Epithelial cell of esophagus (primary cell): Measurements from ENCODE around the gene WDR81.

Source experiments
- DNase-seq: peaks from one replicate; pipeline ENCODE4 v3.0.0; 2010; ENCODE audit warnings: low read depth
- H3K4me3 ChIP-seq: 2 replicates; pipeline ENCODE4 v1.5.1; 2011; ENCODE audit warnings: mild to moderate bottlenecking, low read length, control low read depth
- CTCF ChIP-seq: IDR thresholded peaks from 2 replicates; pipeline ENCODE4 v1.5.1; 2011; ENCODE audit warnings: low read depth, mild to moderate bottlenecking, low read length, control low read depth, inconsistent platforms; ENCODE audit not compliant: insufficient read depth; ENCODE audit errors: missing control alignments

The WDR81 gene

GRCh38 chr17:1713878-1714426 lies 10.6 kb upstream of the WDR81 start:
- DNase-seq: peak; percentile 64
- peak; percentile 75 for TF ChIP-seq CTCF
- H3K4me3 ChIP-seq: peak overlapping the region; percentile 82

GRCh38 chr17:1714427-1714979 lies 10.0 kb upstream of the WDR81 start:
- peak overlapping the region; percentile 82 for H3K4me3 ChIP-seq
- no peak for TF ChIP-seq CTCF
- peak; percentile 94 for DNase-seq

- no peak for TF ChIP-seq CTCF
- H3K4me3 ChIP-seq: peak overlapping the region; percentile 82
- peak; percentile 91 for DNase-seq
Measured at GRCh38 chr17:1714980-1715802, 9.3 kb upstream of the WDR81 start.

- TF ChIP-seq CTCF: no peak
- DNase-seq: no peak
- peak overlapping the region; percentile 82 for H3K4me3 ChIP-seq
Measured at GRCh38 chr17:1715803-1716075, 8.8 kb upstream of the WDR81 start.

- peak; percentile 100 for DNase-seq
- peak; percentile 35 for TF ChIP-seq CTCF
- H3K4me3 ChIP-seq: peak overlapping the region; percentile 92
Measured at GRCh38 chr17:1716076-1716911, 8.2 kb upstream of the WDR81 start.

- H3K4me3 ChIP-seq: peak overlapping the region; percentile 92
- DNase-seq: peak; percentile 99
- no peak for TF ChIP-seq CTCF
Measured at GRCh38 chr17:1716912-1717695, 7.4 kb upstream of the WDR81 start.
